GM12872 (cell line): ENCODE data around the gene CCDC192.

Source experiments
- TF ChIP-seq, protein P1 (sequence below): IDR thresholded peaks from 3 replicates; pipeline ENCODE4 v1.5.1; 2011; ENCODE audit warnings: low read depth, mild to moderate bottlenecking, low read length, moderate library complexity; ENCODE audit not compliant: insufficient read depth

Gene CCDC192

DNA sequence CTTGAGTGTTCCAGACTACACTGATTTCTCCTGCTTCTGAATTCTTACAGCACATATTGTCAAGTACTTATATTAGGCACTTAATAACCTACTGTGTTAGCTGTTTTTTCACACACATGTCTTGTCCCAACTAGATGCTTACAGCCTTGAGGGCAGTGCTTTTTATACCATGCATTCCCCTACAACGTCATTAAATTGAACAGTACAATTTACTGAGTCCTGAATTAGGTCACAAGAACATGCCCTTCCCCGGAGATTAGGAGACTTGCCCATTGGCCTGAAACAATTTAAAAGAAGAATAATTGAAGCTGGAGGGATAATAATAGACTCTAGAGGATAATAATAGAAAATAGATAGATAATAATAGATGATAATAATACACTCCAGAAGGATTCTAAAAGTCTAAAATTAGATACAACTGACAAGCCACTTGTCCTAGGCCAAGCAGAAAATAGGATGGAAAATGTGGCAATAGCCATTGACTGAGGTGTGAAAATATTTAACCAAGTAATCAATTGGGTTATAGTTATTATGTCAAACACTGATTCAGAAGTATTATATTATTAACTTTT is 267.7 kb downstream of the CCDC192 start:
- TF ChIP-seq, protein P1, sequence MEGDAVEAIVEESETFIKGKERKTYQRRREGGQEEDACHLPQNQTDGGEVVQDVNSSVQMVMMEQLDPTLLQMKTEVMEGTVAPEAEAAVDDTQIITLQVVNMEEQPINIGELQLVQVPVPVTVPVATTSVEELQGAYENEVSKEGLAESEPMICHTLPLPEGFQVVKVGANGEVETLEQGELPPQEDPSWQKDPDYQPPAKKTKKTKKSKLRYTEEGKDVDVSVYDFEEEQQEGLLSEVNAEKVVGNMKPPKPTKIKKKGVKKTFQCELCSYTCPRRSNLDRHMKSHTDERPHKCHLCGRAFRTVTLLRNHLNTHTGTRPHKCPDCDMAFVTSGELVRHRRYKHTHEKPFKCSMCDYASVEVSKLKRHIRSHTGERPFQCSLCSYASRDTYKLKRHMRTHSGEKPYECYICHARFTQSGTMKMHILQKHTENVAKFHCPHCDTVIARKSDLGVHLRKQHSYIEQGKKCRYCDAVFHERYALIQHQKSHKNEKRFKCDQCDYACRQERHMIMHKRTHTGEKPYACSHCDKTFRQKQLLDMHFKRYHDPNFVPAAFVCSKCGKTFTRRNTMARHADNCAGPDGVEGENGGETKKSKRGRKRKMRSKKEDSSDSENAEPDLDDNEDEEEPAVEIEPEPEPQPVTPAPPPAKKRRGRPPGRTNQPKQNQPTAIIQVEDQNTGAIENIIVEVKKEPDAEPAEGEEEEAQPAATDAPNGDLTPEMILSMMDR = no peak

DNA sequence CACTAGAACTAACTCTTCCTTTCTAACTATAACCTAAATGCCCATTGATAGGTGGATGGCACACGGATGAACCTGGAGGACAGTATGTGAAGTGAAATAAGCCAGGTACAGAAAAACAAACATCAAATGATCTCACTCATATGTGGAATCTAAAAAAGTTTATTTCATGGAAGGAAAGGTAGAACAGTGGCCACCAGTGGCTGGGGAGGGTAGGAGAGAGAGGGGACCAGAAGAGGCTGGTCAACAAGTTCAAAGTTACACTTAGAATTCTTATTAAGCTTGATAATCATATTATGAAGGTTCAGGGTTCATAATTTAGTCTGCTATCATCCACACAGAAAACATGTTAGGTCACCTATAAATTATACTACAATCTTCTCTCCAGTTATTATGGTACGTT is 272.8 kb downstream of the CCDC192 start:
- TF ChIP-seq, protein P1 = no peak

DNA sequence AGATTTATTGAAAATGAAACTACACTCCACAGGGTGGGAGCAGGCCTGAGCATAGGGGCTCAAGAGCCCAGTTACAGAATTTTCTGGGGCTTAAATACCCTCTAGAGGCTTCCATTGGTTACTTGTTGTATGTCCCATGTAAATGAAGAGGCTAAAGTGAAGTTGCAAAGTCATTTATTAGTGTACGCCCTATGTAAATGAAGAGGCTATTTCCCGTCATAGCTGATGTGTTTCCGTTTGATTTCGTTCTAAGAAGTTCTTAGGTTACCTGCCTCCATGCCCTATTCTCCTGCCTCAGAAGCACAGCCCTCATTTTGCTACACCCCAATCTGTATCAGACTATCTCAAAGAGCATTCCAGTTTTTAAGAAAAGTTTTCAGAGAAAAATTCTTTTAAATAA is 273.3 kb downstream of the CCDC192 start:
- TF ChIP-seq, protein P1 = no peak

DNA sequence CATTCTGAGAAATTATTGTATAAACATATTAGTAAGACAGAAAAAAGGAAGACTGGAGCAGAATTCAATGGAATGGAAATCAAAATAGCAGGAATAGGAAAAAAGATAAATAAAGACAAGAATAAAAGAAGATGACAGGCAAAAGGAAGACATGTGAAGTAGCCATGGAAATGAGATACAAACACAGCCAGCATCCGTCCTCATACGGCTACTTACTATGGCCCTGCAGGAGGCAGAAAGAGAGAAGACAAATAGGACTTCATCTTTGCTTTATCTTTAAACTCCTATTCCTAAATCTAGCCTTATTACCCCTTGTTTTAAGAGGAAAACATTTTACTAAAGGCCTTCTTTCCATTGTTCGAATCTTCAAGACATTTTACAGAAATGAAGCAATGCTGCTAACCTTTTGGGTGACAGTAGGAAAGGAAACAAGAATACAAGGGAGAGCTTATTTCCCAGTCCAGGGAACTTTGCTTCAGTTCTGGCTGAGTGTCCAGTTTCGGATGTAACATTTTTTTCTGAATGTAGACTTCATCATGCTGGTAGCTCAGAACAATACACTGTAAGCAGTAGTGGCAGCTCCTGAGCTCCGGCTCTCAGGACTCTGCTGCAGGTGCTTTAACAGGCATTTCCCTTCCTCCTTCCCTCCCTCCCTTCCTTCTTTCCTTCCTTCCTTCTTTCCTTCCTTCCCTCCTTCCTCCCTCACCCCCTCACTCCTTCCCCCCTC is 274.0 kb downstream of the CCDC192 start:
- TF ChIP-seq, protein P1 = no peak

DNA sequence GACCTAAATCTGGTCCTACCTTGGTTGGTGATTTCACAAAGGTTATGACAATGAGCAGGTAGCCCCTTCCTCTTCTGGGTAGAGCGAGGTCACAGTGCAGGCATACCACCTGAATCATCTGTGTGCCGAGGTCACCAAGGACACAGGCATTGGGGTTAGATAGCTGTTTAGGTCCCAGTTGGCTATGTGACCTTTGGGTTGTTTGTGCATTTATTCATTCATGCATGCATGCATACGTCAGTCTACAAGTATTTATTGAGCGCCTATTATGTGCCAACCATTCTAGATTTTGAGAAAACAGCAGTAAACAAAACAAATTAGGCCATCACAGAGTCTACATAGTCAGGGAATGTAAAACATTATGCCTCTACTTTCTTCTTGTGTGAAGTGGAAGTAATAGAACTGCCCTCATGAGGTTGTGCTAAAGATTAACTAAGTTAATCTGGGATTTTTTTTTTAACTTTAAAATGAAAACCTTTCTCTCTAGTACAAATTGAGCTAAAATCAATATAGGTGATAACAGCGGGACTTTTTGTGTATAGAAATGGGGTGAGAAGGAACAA is 275.6 kb downstream of the CCDC192 start:
- TF ChIP-seq, protein P1 = no peak

DNA sequence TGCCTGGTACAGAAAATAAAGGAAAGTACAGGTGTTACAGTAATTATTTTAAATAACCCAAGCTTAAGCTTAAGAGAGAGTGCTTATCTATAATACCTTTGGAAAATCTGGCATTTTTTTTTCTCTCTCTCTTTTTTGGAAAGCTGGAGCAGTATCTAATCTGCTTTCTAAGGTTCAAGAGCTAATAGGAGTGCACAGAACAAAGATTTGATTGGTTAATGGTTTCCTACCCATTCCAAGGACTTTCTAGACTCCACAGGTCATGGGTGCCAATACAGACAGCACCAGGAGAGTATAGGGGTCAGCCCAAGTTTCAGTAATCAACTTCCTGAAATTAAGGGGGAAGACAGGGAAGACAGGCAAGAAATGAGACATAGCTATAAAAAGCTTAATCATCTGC is 276.3 kb downstream of the CCDC192 start:
- TF ChIP-seq, protein P1 = no peak

DNA sequence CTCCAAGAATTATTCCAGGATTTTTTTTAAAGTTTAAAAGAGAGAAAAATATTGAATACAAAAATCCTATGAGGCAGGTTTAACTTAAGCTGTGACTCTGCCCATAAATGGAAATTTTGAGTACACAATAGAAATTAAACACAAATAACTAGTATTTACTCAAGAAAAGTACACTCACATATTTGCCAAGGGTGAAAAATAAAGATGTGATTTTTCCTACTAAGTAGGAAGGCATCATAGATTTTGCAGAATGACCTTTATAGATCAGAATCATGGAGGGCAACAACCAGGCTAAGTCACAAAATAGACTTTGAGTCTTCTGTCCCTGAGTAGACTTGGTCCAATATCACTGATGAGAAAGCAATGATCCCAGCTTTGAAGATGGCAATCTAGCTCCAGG is 277.7 kb downstream of the CCDC192 start:
- TF ChIP-seq, protein P1 = no peak
